ENCODE results near the gene PDZD4.

The PDZD4 gene

DNA sequence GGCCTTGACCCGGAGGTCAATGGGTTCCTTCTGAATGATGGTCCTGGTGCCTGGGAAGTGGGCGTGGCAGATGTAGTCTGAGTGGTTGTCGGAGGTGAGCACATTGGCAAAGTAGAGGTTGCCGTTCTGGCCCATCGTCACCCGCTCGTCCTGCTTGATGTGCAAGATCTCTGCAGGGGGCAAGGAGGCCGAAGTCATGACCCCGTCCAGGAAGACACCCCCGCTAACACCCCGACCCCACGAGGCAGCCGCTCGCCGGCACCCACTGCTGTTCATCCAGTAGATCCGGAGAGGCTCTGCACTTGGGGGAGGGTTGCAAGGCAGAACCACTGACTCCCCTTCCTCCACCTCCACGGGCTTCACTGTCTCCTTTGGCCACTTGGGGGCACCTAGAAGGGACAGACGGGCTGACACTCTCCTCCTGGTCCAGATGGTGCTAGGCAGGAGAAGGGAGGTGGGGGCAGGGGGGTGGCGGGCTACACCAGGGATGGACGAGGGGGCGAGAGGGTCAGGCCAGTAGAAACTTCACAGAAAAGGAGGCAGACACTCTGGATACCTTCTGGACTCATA, 40.5 kb upstream of the PDZD4 start:
- Histone ChIP-seq H3K4me3 (no peak overlapping the region), H3K27ac (no peak overlapping the region)
- no peak for DNase-seq (ENCODE audit: low spot score)
- TF ChIP-seq, protein P1, sequence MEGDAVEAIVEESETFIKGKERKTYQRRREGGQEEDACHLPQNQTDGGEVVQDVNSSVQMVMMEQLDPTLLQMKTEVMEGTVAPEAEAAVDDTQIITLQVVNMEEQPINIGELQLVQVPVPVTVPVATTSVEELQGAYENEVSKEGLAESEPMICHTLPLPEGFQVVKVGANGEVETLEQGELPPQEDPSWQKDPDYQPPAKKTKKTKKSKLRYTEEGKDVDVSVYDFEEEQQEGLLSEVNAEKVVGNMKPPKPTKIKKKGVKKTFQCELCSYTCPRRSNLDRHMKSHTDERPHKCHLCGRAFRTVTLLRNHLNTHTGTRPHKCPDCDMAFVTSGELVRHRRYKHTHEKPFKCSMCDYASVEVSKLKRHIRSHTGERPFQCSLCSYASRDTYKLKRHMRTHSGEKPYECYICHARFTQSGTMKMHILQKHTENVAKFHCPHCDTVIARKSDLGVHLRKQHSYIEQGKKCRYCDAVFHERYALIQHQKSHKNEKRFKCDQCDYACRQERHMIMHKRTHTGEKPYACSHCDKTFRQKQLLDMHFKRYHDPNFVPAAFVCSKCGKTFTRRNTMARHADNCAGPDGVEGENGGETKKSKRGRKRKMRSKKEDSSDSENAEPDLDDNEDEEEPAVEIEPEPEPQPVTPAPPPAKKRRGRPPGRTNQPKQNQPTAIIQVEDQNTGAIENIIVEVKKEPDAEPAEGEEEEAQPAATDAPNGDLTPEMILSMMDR (IDR thresholded peaks at IDR 0.05): no peak

DNA sequence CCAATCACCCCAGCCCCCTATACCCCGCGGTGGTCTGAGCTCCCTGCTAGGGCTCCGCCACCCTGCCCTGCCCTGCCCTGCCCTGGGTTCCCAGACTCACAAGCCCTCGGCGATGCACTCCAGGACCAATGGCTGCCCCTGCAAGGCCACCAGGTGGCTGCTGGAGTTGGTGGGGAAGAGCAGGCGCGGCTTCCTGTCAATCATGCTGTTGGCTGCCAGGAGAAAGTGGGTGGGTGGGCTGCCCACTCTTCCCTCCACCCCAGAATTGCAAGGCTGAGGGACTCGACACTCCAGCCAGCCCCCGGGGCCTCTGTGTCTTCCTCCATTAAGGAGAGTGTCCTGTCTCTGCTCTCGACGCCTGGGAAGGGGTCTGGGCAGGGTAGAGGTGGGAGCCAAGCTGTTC, 39.9 kb upstream of the PDZD4 start:
- TF ChIP-seq, protein P1 (IDR thresholded peaks at IDR 0.05): no peak
- Histone ChIP-seq H3K4me3 (no peak overlapping the region), H3K27ac (no peak overlapping the region)
- DNase-seq (ENCODE audit: low spot score): no peak

DNA sequence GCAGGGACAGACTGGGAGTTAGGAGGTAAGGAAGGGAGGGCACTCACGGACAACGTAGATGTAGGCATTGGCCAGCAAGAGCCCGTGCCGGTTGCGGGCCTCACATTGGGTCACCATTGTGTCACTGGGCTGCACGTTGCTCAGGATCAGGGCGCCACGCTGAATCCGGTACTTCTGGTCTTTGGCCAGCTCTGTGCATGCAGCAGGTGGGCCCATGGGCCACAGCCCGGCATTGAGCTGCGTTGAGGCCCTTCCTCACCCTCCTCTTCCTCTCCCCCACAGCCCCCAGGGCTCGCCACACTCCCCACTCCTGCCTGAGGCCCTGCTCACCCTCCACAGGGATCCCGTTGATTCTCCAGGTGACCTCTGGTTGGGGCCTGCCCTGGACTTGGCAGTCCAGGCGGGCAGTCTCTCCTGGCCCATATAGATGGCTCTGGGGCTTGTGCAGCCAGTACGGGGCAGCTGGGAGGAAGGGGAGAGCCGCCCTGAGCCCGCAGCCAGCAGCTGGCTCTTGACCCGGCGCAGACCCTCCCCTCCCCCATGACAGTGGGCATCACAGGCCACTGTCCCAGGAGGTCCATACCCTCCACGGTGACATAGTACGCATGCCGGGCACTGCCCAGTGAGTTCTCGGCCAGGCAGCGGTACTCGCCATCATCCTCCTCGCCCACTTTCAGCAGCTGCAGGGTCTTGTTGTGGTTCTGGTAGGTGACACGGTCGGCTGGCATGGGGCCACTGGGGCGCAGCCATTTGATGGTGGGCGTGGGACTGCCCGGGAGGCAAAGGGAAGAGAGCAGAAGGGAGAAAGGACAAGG, 39.3 kb upstream of the PDZD4 start:
- no peak for DNase-seq (ENCODE audit: low spot score)
- Histone ChIP-seq H3K27ac (no peak overlapping the region), H3K4me3 (no peak overlapping the region)
- TF ChIP-seq, protein P1 (IDR thresholded peaks at IDR 0.05): no peak

DNA sequence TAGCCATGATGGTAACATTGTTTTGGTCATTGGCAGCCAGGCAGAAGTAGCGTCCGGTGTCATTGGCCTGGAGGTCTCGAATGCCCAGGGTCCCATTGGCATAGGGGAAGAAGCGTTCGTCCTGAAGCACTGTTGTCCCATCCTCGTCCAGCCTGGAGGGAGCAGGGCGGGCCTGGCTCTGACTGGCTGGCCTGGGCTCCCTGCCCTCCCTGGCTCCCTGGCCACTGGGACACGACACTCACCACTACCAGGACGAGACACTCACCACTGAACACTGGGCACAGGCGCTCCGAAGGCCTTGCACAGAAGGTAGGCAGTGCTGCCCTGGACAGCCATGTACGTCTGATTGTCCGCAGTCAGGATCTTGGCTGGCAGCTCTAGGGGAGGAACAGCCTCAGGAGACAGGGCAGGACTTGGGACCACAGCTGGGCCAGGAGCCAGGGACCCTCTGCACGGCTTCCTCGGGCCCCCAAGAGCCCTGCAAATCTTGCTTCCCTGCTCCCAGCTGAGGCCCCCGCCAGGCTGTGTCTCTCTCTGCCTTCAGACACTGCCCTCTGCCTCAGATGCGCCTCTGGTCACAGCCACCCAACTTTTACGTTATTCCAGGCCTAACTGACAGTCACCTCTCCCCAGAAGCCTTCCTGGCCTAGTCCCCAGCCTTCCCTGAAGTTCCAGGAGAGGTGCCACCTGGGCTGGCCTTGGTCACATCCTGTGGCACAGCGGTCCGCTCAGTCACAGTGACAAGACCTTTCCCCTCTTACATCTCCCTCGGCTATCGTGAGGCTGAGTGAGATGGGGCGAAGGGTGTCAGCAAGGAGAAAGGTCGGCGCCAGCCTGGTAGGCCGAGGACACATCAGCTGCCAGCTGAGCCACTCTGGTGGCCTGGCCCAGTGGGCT, 38.5 kb upstream of the PDZD4 start:
- no peak for DNase-seq (ENCODE audit: low spot score)
- Histone ChIP-seq H3K4me3 (no peak overlapping the region), H3K27ac (no peak overlapping the region)
- TF ChIP-seq, protein P1 (IDR thresholded peaks at IDR 0.05): no peak

DNA sequence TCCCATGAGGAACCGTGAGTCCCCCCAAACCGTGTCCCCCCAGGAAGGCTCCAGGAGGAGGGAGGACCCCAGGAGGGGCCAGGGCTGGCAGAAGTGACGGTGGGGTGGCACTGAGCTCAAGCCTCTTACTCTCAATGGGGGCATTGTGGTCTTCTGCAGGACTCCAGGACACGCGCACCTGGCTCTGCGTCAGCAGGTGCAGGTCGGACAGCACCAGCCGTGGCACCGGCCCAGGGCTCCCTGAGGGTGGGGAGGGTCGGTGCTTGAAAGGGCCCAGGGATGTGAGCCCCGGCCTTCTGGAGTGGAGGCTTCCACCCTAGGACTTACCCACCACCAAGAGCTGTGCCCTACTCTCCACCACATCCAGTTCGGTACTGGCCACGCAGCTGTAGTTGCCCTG, 37.3 kb upstream of the PDZD4 start:
- DNase-seq (ENCODE audit: low spot score): no peak
- Histone ChIP-seq H3K27ac (no peak overlapping the region), H3K4me3 (no peak overlapping the region)
- TF ChIP-seq, protein P1 (IDR thresholded peaks at IDR 0.05): no peak

DNA sequence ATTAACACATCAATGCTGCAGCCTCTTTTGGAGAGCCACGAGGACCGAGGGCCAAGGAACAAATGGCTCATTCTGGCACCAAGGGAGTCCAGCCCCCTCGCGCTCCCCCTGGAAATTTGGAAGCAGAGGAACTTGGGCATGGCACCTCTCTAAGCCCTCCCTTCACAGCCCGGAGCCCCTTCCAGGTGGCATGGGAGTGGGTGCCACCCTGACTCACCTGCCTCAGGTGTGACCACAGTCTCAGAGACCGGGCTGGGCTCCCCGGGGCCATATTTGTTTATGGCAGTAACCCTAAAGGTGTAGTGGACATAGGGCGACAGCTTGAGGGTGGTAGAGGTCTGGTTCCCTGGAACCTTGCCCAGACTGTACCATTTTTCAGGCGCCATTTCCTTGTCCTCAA, 36.8 kb upstream of the PDZD4 start:
- H3K4me3 ChIP-seq: no peak overlapping the region
- no peak overlapping the region for H3K27ac ChIP-seq
- TF ChIP-seq, protein P1 (IDR thresholded peaks at IDR 0.05): no peak
- DNase-seq (ENCODE audit: low spot score): no peak

All from coronary artery (tissue), 2 donors.